GM23338 (cell line): ENCODE data around the gene FIBP. TPM values are rescaled to one million over a fixed set of nuclear protein-coding genes. Genes with fewer than 3 reads are reported as not detected.

Experiments
- ATAC-seq: fragments of 200-7000 bp; cut with Tn5 transposase; 3 replicates; pipeline ENCODE4 v1.9.1; 2020
- DNase-seq: peaks from one replicate; pipeline ENCODE4 v3.0.0-alpha.2; 2015; ENCODE audit warnings: low spot score
- H2AFZ ChIP-seq: fragments of 200-600 bp; sonication (generic); 2 replicates; pipeline ENCODE4 v1.8.0; 2016; ENCODE audit warnings: antibody characterized with exemption, mild to moderate bottlenecking, moderate library complexity
- H3F3A ChIP-seq: fragments of 200-600 bp; sonication (generic); replicated peaks from 2 replicates; pipeline ENCODE4 v1.8.0; 2017; ENCODE audit warnings: antibody characterized with exemption, mixed run types, low read depth
- H3K27ac ChIP-seq: fragments of 200-600 bp; sonication (generic); 2 replicates; pipeline ENCODE4 v1.6.1; 2016; ENCODE audit warnings: low read depth
- H3K27me3 ChIP-seq: fragments of 200-600 bp; sonication (generic); 2 replicates; pipeline ENCODE4 v1.8.0; 2016; ENCODE audit warnings: mild to moderate bottlenecking, mixed run types, moderate library complexity; ENCODE audit not compliant: insufficient read depth
- H3K36me3 ChIP-seq: fragments of 200-600 bp; sonication (generic); 2 replicates; pipeline ENCODE4 v1.8.0; 2016; ENCODE audit warnings: mild to moderate bottlenecking; ENCODE audit not compliant: insufficient read depth
- H3K4me1 ChIP-seq: fragments of 200-600 bp; sonication (generic); 2 replicates; pipeline ENCODE4 v1.8.0; 2016; ENCODE audit warnings: mild to moderate bottlenecking, moderate library complexity; ENCODE audit not compliant: insufficient read depth
- H3K4me2 ChIP-seq: fragments of 200-600 bp; sonication (generic); 2 replicates; pipeline ENCODE4 v1.7.1; 2017; ENCODE audit warnings: mixed run types
- H3K4me3 ChIP-seq: fragments of 200-600 bp; sonication (generic); 2 replicates; pipeline ENCODE4 v1.6.1; 2016; ENCODE audit warnings: mixed run types
- H3K79me2 ChIP-seq: fragments of 200-600 bp; sonication (generic); replicated peaks from 2 replicates; pipeline ENCODE4 v1.8.0; 2017; ENCODE audit warnings: mild to moderate bottlenecking; ENCODE audit not compliant: insufficient read depth
- H3K9me2 ChIP-seq: fragments of 200-600 bp; sonication (generic); 2 replicates; pipeline ENCODE4 v1.8.0; 2017; ENCODE audit not compliant: insufficient read depth
- H4K20me1 ChIP-seq: fragments of 200-600 bp; sonication (generic); replicated peaks from 2 replicates; pipeline ENCODE4 v1.8.0; 2017; ENCODE audit warnings: mild to moderate bottlenecking; ENCODE audit not compliant: insufficient read depth
- H3K27ac Mint-ChIP-seq: 2 replicates; pipeline ENCODE4 v1.8.0; 2020; ENCODE audit warnings: inconsistent platforms, mild to moderate bottlenecking, moderate library complexity, mixed read lengths
- H3K27me3 Mint-ChIP-seq: 3 replicates; pipeline ENCODE4 v1.8.0; 2022; ENCODE audit warnings: low read depth, mild to moderate bottlenecking, moderate library complexity, mixed read lengths, inconsistent platforms; ENCODE audit not compliant: insufficient read depth, poor library complexity
- H3K36me3 Mint-ChIP-seq: 3 replicates; pipeline ENCODE4 v1.8.0; 2021; ENCODE audit warnings: low read depth, mild to moderate bottlenecking, inconsistent platforms, moderate library complexity, mixed read lengths
- H3K4me1 Mint-ChIP-seq: 3 replicates; pipeline ENCODE4 v1.8.0; 2020; ENCODE audit warnings: mild to moderate bottlenecking, inconsistent platforms, mixed read lengths
- H3K4me3 Mint-ChIP-seq: 3 replicates; pipeline ENCODE4 v1.8.0; 2021; ENCODE audit warnings: moderate library complexity, mild to moderate bottlenecking, inconsistent platforms, mixed read lengths
- H3K9me3 Mint-ChIP-seq: 3 replicates; pipeline ENCODE4 v1.8.0; 2020; ENCODE audit warnings: moderate library complexity, mild to moderate bottlenecking, inconsistent platforms, mixed read lengths
- CREB1 ChIP-seq: fragments of 250-450 bp; sonication (Bioruptor Pico); IDR thresholded peaks from 2 replicates; pipeline ENCODE4 v1.5.0; 2020; ENCODE audit warnings: low read depth, mild to moderate bottlenecking, moderate library complexity
- CTCF ChIP-seq, 2 experiments: fragments of 200-600 bp in 1 of 2; sonication (generic) in 1 of 2; conservative IDR thresholded peaks; 2 replicates each; pipeline versions ENCODE4 v1.5.1 to v1.6.1; 2016 to 2017; ENCODE audit warnings: antibody characterized with exemption in 2 of 2, low read depth in 2 of 2, mild to moderate bottlenecking in 2 of 2, moderate library complexity in 1 of 2
- ETS1 ChIP-seq: IDR thresholded peaks from 2 replicates; pipeline ENCODE4 v1.6.1; 2016; ENCODE audit warnings: antibody characterized with exemption
- EZH2 ChIP-seq: fragments of 200-600 bp; sonication (generic); IDR thresholded peaks from one replicate; pipeline ENCODE4 v1.8.0; 2017; ENCODE audit warnings: antibody characterized with exemption, mild to moderate bottlenecking, low read depth; ENCODE audit not compliant: unreplicated experiment
- EZH2phosphoT487 ChIP-seq: fragments of 200-600 bp; sonication (generic); IDR thresholded peaks from one replicate; pipeline ENCODE4 v1.8.1; 2018; ENCODE audit warnings: antibody characterized with exemption; ENCODE audit not compliant: unreplicated experiment
- JUNB ChIP-seq: IDR thresholded peaks from one replicate; pipeline ENCODE4 v1.6.1; 2016; ENCODE audit warnings: antibody characterized with exemption; ENCODE audit not compliant: unreplicated experiment
- NANOG ChIP-seq: IDR thresholded peaks from 2 replicates; pipeline ENCODE4 v1.6.1; 2016; ENCODE audit warnings: antibody characterized with exemption, borderline replicate concordance
- POLR2AphosphoS5 ChIP-seq: IDR thresholded peaks from 2 replicates; pipeline ENCODE4 v1.6.1; 2016; ENCODE audit warnings: antibody characterized with exemption, low read depth
- REST ChIP-seq: IDR thresholded peaks from one replicate; pipeline ENCODE4 v1.6.1; 2018; ENCODE audit warnings: antibody characterized with exemption; ENCODE audit not compliant: unreplicated experiment
- STAT1 ChIP-seq: IDR thresholded peaks from one replicate; pipeline ENCODE4 v1.6.1; 2016; ENCODE audit warnings: antibody characterized with exemption; ENCODE audit not compliant: unreplicated experiment
- ZNF114 ChIP-seq: fragments of 250-450 bp; sonication (Bioruptor Pico); IDR thresholded peaks from 2 replicates; pipeline ENCODE4 v1.5.0; 2020; ENCODE audit warnings: mild to moderate bottlenecking, moderate library complexity
- ZNF331 ChIP-seq: fragments of 250-450 bp; sonication (Bioruptor Pico); IDR thresholded peaks from 2 replicates; pipeline ENCODE4 v1.5.0; 2020; ENCODE audit warnings: low read depth, mild to moderate bottlenecking, moderate library complexity
- ZNF462 ChIP-seq: fragments of 250-450 bp; sonication (Bioruptor Pico); IDR thresholded peaks from 2 replicates; pipeline ENCODE4 v1.5.0; 2020; ENCODE audit warnings: mild to moderate bottlenecking, moderate library complexity
- polyA plus RNA-seq: library from polyadenylated mRNA; unstranded; fragments of >200 nt; fragmentation: Nextera tagmentation; extraction: Ambion mirVana; gene quantifications from 2 replicates; pipeline ENCODE4 v1.2.1, GENCODE V29; 2016
- total RNA-seq: library from RNA; depleted of rRNA; stranded (reverse); fragments of >200 nt; shearing (Covaris generic); gene quantifications from 2 replicates; pipeline ENCODE4 v1.2.3, GENCODE V29; 2014

FIBP gene
- total and polyA plus RNA-seq, 2 experiments from 2014 or later = 79.0 to 102 TPM

GRCh38 chr11:65922565-65922964 is 34.3 kb upstream of the FIBP start:
- H3K36me3 Mint-ChIP-seq = peaks cover 18% of the 10 kb centered on the region
- 0 out of 2 replicates have a peak, but pooled peaks cover 4% of the 10 kb centered on the region for H3F3A ChIP-seq
- no peaks in the 10 kb centered on the region for H3K9me2 ChIP-seq
- no peak overlapping the region for H3K27ac Mint-ChIP-seq
- H3K9me3 Mint-ChIP-seq = no peaks in the 10 kb centered on the region
- peaks cover 7% of the 10 kb centered on the region for H3K79me2 ChIP-seq
- H3K27me3 Mint-ChIP-seq = peaks cover 7% of the 10 kb centered on the region
- no peak for DNase-seq
- H3K4me1 Mint-ChIP-seq = peaks cover 4% of the 10 kb centered on the region; the same call in 2 of the 3 replicates
- H2AFZ ChIP-seq = no peak overlapping the region
- H3K4me3 Mint-ChIP-seq = no peak overlapping the region
- H3K27me3 ChIP-seq = no peaks in the 10 kb centered on the region
- H3K4me2 ChIP-seq = no peak overlapping the region
- H4K20me1 ChIP-seq = no peaks in the 10 kb centered on the region
- no peaks in the 10 kb centered on the region; the same call in 1 of the 2 replicates for H3K36me3 ChIP-seq
- peaks cover 8% of the 10 kb centered on the region; the same call in 1 of the 2 replicates for H3K4me1 ChIP-seq
- TF ChIP-seq ZNF114 (CRISPR knock-in tag) (no peak), NANOG (no peak), STAT1 (no peak), ETS1 (no peak), REST (no peak), ZNF462 (no peak), JUNB (no peak), EZH2 (no peak), CREB1 (CRISPR knock-in tag) (no peak), EZH2phosphoT487 (no peak), ZNF331 (no peak), CTCF (conservative IDR thresholded peaks at IDR 0.05; ENCODE audit: low read depth in 2 of 2) (no peak), POLR2AphosphoS5 (no peak)
- no peak overlapping the region for H3K4me3 ChIP-seq
- no peak overlapping the region for H3K27ac ChIP-seq
- no peak for ATAC-seq
